NCI-H2227 treated with DMSO at 0.1 percent for 48 hours (cell line): ENCODE results near the gene DISC1.
A peak's percentile ranks its signal among the peaks of the same experiment; 100 is the strongest.
"Not testable (repeated sequence)": the region's sequence is repeated elsewhere in the genome, so short reads cannot be mapped to it uniquely, and the experiment has no call there.

Experiments
- DNase-seq: peaks from one replicate; lab custom pipeline; 2025; lab: John Stamatoyannopoulos, UW

The DISC1 gene

DNA sequence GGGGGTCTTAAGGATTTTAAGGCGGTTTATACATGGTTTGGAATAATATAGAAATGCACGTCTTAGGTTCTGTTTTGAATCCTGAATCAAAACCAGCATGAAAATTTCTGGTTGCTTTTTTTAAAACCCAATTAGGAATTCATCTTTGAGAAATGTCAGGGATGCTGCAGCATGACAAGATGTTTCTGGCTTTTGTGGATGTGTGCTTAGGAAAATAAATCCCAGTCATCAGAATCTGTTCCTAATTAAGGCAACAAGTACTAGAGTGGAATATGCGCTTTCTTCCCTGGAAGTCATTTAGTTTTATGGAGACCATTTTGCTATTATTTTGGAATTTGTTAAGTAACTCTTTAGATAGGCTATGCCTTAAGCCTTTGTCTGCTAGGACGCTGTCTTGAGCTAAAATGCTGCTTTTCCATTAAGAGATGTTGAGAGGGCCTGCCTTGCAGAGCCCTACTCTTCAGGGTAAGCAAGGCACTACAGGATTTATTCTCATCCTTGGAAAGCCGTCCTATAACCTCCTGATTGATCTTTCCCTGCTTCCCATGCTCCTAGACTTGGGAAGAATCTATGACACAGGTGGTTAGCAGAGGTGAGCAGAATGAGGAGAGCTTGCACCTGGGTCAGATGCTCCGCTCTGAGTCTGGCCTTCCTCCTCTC is 332.8 kb downstream of the DISC1 start:
- no peak for DNase-seq

DNA sequence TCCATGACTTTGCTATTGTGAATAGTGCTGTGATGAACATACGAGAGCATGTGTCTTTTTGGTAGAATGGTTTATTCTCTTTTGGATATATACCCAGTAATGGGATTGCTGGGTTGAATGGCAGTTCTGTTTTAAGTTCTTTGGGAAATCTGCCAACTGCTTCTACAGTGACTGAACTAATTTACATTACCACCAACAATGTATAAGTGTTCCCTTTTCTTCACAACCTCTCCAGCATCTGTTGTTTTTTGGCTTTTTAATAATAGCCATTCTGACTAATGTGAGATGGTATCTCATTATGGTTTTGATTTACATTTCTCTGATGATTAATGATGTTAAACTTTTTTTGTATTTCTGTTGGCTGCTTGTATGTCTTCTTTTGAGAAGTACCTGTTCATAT is 335.2 kb downstream of the DISC1 start:
- DNase-seq: not testable (repeated sequence)

- no peak for DNase-seq
Measured at GRCh38 chr1:231962636-231963035, 336.0 kb downstream of the DISC1 start.

- DNase-seq: no peak
Measured at GRCh38 chr1:231964241-231964640, 337.7 kb downstream of the DISC1 start.

GRCh38 chr1:231964961-231965360 is 338.4 kb downstream of the DISC1 start:
- no peak for DNase-seq

- DNase-seq: no peak
Measured at GRCh38 chr1:231965615-231966014, 339.0 kb downstream of the DISC1 start.

DNA sequence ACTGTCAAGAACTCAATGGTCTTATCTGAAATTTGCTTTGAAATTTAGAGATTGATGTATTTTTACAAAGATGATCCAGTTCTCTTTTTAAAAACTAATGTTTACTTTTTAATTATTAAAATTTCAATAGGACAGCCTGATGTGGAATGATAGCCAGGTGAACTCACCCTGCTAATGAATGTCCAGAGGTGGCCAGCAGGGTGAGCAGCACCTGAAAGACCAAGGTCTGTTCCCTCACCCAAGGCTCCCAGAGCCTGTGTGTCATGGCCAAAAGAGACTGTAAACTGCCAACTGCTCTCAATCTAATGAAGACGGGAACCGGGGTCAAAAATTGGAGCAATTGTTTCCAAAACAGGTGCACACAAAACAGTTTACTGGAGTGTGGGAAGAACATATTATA is 340.4 kb downstream of the DISC1 start:
- no peak for DNase-seq

- peak; percentile 28 for DNase-seq
Measured at GRCh38 chr1:231969076-231969475, 342.5 kb downstream of the DISC1 start.

GRCh38 chr1:231969761-231970160 is 343.2 kb downstream of the DISC1 start:
- not testable (repeated sequence) for DNase-seq

GRCh38 chr1:231970684-231971083 is 344.1 kb downstream of the DISC1 start:
- no peak for DNase-seq

- no peak for DNase-seq
Measured at GRCh38 chr1:231971397-231972110, 345.0 kb downstream of the DISC1 start.

DNA sequence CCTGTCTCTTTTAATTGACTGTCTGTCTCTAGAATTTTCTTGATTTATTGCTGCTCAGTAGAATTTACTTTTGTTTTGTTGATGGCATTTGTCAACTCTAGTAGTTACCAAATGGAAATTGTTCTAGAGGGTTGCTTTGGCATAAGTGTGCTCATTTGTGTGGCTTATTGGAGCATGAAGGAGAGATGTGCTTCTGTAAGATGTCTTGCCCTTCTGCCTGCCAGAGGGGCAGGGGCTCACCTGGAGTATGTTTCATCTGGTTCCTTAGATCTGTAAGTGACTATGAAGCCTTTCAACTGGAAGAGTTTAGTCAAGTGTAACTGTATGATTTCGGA is 345.5 kb downstream of the DISC1 start:
- DNase-seq: no peak

DNA sequence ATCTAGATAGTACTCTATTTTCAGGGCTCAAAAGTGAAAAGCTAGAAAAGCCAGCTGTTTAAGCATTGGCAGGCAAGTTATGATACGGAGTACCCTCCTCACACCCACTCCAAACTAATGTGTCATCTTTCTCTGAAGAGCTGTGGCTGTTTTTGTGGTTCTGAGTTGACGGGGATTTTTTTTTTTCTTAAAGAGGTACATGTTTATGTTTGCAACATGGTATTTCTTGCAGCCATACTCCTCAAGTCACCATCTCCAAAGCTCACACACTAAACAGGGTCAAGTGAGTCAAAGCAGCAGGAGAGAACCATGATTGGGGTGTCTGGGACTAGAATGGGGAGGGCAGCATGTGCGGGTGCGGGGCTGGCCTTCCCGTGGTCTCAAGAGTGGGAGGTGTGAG is 347.2 kb downstream of the DISC1 start:
- DNase-seq: no peak

- DNase-seq: no peak
Measured at GRCh38 chr1:231976231-231976630, 349.6 kb downstream of the DISC1 start.

DNA sequence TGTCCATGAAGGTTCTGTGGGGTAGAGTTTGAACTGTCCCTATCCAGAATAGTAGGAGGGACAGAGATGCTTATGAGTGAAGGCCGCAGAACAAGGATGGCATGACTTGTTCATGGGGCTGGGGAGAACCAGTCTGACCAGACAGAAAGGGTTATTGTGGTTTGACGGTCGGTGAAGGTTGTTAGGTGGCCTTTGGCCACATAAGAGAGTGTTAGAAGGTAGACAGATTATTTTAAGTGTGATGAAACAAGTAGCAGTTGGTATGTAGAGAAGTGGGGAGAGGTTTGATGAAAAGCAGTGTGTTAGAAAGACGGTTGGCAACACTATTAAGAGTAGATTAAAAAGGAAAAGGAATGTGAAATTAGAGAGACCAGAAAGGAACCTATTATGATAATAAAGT is 355.1 kb downstream of the DISC1 start:
- DNase-seq: no peak

DNA sequence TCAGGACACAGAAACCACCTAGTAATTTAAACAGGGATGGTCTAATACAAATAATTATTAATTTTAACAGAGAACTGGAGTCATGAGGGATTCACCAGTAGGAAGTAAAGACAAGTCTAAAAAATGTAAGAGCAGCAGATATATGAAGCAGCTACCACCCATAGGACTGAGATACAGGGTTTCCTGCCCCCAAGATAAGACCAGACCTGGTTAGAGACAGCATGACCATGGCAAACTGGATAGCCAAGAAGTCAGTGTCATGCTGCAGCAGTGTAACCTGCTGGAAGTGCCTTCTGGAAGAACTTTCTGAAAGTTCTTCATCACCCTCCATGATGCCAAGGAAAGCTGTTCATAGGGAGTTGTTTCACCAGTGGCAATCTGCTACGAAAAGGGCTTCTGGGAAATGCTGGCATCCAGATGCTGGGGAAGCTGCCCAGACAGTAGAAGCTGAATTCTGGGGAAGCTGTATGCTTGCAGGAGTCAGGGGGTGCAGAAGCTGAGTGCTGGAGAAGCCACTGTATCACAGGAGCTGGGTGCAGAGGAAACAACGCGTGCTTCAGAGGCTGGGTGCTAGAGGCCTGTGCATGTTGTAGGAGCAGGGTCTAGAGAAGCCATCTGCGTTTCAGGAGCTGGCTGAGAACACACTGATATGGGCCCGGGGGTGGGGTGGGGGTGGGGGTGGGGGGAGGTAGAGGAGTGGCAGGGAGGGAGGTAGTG is 356.4 kb downstream of the DISC1 start:
- DNase-seq: no peak

GRCh38 chr1:231983588-231984193 is 357.1 kb downstream of the DISC1 start:
- DNase-seq: no peak

DNA sequence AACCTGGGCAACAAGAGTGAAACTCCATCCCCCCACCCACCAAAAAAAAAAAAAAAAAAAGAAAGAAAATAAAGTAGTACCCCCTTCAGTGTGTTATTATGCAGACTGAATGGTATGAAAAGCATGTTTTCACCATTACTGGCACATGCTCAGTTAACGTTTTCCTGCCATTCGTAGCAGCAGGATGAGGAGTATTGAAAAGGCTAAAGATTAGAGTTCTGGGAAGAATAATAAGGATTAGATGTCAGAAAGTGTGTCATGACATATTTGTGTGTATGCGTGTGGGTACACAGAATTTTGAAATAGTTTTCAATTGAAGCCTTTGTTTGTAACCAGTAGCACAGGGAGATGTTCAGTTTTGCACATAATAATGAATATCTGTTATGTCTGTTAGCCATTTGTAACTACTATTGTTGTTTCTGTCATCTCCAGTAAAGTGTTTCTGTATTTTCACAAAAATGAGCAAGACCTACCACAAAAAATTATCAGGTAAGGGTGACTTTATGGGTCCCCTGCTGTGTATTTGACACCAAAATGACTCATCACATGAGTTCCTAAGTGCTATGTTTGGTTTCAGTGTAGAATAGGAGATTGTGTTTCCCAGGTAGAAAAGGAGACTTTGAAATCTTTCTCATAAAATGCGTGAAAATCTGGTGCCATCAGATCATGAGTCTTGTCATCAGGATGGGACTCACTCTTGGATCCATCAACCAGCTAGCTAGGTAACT is 358.9 kb downstream of the DISC1 start:
- peak; percentile 48 for DNase-seq

- peak; percentile 3 for DNase-seq
Measured at GRCh38 chr1:231986631-231987336, 360.2 kb downstream of the DISC1 start.

GRCh38 chr1:231990388-231990787 is 363.8 kb downstream of the DISC1 start:
- DNase-seq: no peak

DNA sequence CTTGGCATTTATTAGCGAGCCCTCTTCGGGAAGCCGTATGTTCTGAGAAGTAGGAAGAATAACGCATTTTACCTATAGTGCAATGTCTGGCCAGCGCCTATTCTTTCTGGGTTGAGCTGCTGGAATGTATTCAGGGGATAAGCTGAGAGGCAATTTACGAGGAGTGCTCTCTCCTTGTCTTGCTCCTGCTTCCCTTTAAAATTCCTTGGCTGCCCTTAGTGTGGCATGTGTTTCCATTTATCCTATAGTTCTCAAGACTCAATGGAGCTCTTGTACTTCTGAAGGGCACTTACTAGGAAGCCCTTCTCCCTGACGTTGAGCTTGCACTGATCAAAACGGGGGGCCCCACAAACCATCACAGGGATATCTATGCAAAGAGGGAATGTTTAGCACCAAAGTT is 364.6 kb downstream of the DISC1 start:
- DNase-seq: no peak
